HG03442 (cell line): ENCODE results near the gene MISFA.
"Not testable (repeated sequence)": the region's sequence is repeated elsewhere in the genome, so short reads cannot be mapped to it uniquely, and the experiment has no call there.

Experiments
- ATAC-seq: cut with Tn5 transposase; IDR thresholded peaks from one replicate; pipeline ENCODE4 v1.9.1; 2021; ENCODE audit warnings: mild to moderate bottlenecking, moderate library complexity; ENCODE audit not compliant: unreplicated experiment

The MISFA gene

DNA sequence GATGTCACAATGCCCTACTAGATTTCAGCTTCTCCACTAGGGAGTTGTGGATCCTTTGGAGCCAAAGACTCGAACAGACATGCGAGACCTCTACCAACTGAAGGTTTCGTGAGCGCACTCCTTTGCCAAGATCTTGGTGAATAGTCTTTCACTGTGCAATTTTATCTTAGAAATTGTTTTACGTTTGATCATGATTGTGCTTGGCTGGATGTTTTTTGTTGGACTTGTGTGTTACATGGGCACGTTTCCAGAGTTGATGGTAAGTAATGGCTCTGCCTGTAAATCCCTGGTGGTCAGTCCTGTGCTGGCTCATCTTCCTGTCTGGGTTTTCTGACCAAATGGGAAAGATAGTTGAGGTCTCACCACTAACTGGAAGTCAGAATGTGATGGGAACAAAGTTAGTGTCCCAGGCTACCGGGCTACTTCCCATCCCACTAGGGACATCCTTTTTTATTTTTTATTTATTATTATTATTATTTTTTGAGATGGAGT, at the start of gene MISFA:
TSS of gene MISFA (plus strand) at position 51 of the 492 bp plus-strand sequence. CDS start at position 191, 140 bp downstream.
- no peak for ATAC-seq

DNA sequence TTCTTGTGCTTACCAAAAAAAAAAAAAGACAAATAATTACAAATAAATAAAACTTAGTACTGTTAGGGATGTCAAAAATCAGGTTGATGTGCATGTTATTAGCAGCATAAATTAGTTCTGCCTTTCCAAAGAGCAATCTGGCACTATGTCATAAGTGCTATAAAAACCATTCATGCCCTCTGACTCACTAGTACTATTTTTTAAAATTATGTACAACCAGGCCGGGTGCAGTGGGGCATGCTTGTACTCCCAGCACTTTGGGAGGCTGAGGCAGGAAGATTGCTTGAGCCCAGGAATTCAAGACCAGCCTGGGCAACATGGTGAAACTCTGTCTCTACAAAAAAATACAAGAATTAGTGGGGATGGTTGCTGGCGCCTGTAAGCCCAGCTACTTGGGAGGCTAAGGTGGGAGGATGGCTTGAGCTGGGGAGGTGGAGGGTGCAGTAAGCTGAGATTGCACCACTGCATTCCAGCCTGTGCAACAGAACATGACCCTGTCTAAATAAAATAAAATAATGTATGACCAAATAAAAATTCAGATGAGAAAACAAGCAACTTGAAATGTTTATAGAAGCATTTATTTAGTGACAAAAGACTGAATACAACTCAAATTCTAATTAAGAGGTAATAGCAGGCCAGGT, 36.4 kb upstream of the MISFA start:
- ATAC-seq: no peak

GRCh38 chr11:18564149-18564548, 35.4 kb upstream of the MISFA start:
- no peak for ATAC-seq

- no peak for ATAC-seq
Observed at GRCh38 chr11:18566406-18566805, 33.2 kb upstream of the MISFA start.

DNA sequence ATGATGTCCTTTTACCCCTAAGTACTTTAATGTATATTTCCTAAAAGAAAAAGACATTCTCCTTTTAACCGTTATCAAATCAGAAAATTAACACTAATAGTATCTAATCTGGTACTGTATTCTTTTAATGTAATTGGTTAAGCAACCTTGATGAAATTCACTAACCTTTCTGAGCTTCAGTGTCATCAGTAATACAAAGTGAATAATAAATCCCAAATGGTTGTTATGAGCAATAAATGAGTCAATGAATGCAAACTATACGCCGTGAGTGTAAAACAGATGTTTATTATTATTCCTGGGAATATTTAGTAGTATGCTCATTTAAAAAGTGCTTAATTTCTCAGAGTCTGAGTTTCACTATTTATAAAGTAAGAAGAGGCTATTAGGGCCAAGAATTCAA, 32.5 kb upstream of the MISFA start:
- no peak for ATAC-seq

DNA sequence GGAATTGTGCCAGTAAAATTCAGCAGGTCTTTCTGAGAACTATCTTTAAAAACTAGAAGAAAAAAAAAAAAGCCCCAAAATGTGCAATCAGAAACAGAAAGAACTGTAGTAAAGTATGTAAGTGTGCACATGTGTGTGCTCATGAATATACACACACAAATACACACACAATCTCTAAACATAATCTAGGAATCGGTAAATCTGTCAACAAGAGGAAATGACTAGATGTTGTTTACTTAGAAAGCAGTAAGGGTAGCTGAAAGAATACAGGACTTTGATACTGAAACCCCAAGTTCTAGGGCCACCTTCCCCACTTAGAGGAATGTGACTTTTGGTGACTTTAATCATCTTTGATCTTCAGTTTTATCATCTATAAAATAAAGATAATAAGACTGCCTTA, 24.2 kb upstream of the MISFA start:
- ATAC-seq: no peak

GRCh38 chr11:18578975-18579598, 20.5 kb upstream of the MISFA start:
- peak; percentile 88 for ATAC-seq

- no peak for ATAC-seq
Observed at GRCh38 chr11:18580113-18580766, 19.3 kb upstream of the MISFA start.

DNA sequence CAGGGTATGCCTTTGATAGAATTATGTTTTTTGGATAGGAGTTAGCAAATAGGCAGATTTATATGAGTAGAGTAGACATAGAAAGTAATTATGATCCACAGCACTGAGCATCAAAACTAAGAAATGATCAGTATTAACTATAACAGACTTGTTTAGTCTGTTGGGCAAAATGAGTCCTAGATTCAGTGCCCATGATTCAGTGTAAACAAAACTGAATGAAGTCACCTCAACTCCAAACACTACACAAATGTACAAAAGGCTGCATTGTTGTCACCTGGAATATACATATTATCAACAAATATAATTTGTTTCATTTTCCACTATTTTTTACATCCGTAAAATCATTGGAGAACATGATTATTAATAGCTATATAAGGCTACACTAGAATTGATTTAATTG, 17.8 kb upstream of the MISFA start:
- no peak for ATAC-seq

GRCh38 chr11:18588297-18589252, 11.0 kb upstream of the MISFA start, which contains the start of gene UEVLD:
Gene UEVLD (minus strand): TSS chr11:18588734. CDS start chr11:18588654, 80 bp downstream.
- peak; percentile 60 for ATAC-seq

DNA sequence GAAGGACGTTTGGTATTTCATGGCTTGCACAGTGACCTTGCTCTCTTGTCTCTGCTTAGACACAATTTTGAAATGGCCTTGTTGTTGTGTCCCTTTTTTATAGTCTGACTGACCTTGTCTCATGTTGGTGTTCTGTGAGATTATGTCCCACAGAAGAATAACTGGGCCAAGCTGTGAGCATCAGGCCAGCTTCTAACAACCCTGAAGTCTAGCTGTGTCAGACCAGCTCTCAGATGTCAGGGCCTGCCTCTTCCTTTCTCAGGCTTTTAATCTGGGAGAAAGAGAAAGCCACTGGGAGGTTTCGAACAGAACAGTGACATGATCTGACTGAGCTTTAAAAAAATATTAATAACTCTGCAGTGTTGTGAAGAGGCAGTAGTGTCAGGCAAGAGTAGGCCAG, 9.0 kb upstream of the MISFA start:
- no peak for ATAC-seq

- not testable (repeated sequence) for ATAC-seq
Observed at GRCh38 chr11:18594088-18594487, 5.5 kb upstream of the MISFA start.

DNA sequence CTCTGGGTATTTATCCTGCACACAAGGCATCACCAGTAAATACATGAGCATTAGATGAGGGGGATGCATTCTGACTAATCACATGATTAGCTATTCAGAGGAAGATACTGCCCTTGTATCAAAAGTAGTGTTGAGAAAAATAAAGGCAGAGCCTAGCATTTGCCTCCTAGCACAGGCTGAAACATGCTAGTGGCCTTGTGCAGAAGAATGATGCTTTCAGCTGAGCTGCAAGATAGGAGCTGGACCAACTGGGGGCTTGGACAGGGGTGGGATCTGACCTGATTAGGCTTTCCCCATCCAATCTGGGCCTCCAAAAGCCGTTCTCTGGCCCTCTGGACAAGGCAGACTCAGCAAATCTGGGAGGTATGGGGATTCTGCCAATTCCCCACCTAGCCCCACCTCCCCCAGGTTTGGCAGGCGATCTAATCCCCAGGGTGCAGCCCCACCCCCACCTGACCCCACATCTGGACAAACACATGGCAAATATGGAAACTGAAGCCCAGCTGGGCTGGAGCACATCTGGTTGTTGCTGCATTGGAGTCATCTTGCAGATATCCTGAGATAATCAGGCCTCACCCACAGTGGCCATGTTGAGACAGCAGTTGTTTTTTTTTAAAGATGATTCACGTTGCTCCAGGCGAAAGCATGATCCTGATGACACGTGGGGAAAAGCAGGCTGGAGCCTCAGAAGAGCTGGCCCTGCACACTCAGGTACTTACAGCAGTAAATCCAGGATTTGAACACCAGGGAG, 4.4 kb upstream of the MISFA start:
- ATAC-seq: no peak

- no peak for ATAC-seq
Observed at GRCh38 chr11:18600915-18601569, 1.5 kb downstream of the MISFA start.

DNA sequence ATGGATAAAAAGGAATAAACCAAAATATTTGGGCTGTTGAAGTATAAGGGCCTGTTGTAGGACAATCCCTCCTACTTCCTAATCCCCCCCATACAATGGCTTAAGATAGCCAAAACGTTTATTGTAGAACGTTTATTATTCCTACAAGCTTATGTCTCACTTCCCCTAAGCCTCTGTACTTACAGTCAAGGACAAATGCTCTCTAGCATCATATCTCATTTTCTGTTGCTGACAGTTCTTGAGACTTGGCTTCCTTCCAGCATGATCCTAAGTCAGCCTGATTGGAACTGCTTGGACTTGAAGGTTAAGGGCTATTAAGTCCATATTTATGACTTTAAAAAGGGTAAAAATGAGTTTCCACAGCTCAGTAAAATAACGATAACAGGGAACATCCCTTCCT, 8.8 kb downstream of the MISFA start:
- ATAC-seq: no peak

- ATAC-seq: no peak
Observed at GRCh38 chr11:18611196-18611595, 11.6 kb downstream of the MISFA start.

- ATAC-seq: no peak
Observed at GRCh38 chr11:18612394-18612793, 12.8 kb downstream of the MISFA start.

- ATAC-seq: no peak
Observed at GRCh38 chr11:18614667-18615066, 15.1 kb downstream of the MISFA start.

- ATAC-seq: peak; percentile 95
Observed at GRCh38 chr11:18615628-18616392, 16.2 kb downstream of the MISFA start.
